DOHH2 (cell line): ENCODE data around the gene TIMM17A.

ENCODE experiments used
- CTCF ChIP-seq: fragments of 200-600 bp; sonication (generic); IDR thresholded peaks from one replicate; pipeline ENCODE4 v1.5.1; 2014; ENCODE audit warnings: antibody characterized with exemption, mild to moderate bottlenecking, low read depth, low read length; ENCODE audit not compliant: poor library complexity, severe bottlenecking
- EZH2phosphoT487 ChIP-seq: fragments of 200-600 bp; sonication (generic); IDR thresholded peaks from 2 replicates; pipeline ENCODE4 v1.6.1; 2017; ENCODE audit warnings: borderline replicate concordance, mild to moderate bottlenecking, antibody characterized with exemption, low read length, moderate library complexity, mixed read lengths

- TF ChIP-seq CTCF (no peak), EZH2phosphoT487 (no peak)
Observed at GRCh38 chr1:201925301-201925567, 30.1 kb upstream of the TIMM17A start.
